Measurements from ENCODE around the gene ZMYND19. TPM values are rescaled to one million over a fixed set of nuclear protein-coding genes. Genes with fewer than 3 reads are reported as not detected.

ZMYND19 gene
- total RNA-seq, 1 experiment from 2014 or later = 77.9 TPM

DNA sequence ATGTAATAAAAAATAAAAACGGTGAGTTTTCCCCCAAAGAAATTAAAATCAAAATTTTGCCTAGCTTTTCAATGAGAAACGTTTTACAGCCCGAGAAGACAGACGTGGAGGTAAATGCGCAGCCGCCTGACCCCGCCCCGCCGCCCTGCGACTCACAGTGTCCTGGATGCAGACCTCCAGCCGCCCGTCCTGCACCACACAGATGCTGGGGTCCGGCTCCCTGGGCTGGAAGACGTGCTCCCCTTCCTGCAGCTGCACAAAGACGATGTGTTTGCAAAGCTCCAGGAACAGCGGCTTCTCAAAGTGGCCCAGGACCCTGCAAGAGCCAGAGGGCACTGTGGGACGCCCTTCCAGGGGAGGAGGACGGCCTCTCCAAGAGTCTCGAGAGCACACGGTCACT is 47.8 kb downstream of the ZMYND19 start (continued):
- TF ChIP-seq, protein P1, sequence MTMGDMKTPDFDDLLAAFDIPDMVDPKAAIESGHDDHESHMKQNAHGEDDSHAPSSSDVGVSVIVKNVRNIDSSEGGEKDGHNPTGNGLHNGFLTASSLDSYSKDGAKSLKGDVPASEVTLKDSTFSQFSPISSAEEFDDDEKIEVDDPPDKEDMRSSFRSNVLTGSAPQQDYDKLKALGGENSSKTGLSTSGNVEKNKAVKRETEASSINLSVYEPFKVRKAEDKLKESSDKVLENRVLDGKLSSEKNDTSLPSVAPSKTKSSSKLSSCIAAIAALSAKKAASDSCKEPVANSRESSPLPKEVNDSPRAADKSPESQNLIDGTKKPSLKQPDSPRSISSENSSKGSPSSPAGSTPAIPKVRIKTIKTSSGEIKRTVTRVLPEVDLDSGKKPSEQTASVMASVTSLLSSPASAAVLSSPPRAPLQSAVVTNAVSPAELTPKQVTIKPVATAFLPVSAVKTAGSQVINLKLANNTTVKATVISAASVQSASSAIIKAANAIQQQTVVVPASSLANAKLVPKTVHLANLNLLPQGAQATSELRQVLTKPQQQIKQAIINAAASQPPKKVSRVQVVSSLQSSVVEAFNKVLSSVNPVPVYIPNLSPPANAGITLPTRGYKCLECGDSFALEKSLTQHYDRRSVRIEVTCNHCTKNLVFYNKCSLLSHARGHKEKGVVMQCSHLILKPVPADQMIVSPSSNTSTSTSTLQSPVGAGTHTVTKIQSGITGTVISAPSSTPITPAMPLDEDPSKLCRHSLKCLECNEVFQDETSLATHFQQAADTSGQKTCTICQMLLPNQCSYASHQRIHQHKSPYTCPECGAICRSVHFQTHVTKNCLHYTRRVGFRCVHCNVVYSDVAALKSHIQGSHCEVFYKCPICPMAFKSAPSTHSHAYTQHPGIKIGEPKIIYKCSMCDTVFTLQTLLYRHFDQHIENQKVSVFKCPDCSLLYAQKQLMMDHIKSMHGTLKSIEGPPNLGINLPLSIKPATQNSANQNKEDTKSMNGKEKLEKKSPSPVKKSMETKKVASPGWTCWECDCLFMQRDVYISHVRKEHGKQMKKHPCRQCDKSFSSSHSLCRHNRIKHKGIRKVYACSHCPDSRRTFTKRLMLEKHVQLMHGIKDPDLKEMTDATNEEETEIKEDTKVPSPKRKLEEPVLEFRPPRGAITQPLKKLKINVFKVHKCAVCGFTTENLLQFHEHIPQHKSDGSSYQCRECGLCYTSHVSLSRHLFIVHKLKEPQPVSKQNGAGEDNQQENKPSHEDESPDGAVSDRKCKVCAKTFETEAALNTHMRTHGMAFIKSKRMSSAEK (CRISPR knock-in tag; IDR thresholded peaks at IDR 0.05; ENCODE audit: borderline replicate concordance) = no peak
- TF ChIP-seq CREM (CRISPR knock-in tag; IDR thresholded peaks at IDR 0.05) = no peak
- no peak for TF ChIP-seq TEAD1 (CRISPR knock-in tag; IDR thresholded peaks at IDR 0.05)
- no peak for TF ChIP-seq MYBL2 (CRISPR knock-in tag; IDR thresholded peaks at IDR 0.05)
- TF ChIP-seq GABPB1 (CRISPR knock-in tag; IDR thresholded peaks at IDR 0.05) = no peak
- TF ChIP-seq CBFB (CRISPR knock-in tag; IDR thresholded peaks at IDR 0.05; ENCODE audit: low read depth) = no peak

DNA sequence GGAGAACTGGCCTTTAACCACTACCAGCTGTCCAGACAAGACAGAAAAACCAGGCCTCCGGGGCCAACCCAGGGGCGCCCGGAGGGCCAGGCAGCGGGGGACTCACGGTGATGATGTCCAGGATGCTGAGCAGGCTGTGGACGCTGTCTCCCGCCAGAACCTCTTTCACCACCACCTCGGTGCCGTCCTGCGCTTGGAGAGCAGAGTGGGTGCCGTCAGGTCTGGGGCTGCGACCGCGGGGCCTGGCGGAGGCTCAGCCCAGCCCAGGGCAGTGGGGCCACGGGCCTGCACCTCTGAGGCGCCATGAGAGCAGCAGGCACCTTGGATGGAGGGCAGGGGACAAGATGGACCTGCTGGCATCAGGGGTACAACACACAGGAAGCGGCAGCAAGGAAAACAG is 49.8 kb downstream of the ZMYND19 start:
- no peak for TF ChIP-seq ZNF232 (CRISPR knock-in tag; IDR thresholded peaks at IDR 0.05)
- TF ChIP-seq, protein P2, sequence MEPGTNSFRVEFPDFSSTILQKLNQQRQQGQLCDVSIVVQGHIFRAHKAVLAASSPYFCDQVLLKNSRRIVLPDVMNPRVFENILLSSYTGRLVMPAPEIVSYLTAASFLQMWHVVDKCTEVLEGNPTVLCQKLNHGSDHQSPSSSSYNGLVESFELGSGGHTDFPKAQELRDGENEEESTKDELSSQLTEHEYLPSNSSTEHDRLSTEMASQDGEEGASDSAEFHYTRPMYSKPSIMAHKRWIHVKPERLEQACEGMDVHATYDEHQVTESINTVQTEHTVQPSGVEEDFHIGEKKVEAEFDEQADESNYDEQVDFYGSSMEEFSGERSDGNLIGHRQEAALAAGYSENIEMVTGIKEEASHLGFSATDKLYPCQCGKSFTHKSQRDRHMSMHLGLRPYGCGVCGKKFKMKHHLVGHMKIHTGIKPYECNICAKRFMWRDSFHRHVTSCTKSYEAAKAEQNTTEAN (CRISPR knock-in tag; IDR thresholded peaks at IDR 0.05) = no peak
- TF ChIP-seq SMAD4 (CRISPR knock-in tag; IDR thresholded peaks at IDR 0.05) = no peak
- no peak for TF ChIP-seq NFYB (CRISPR knock-in tag; conservative IDR thresholded peaks at IDR 0.05; ENCODE audit: low read depth)
- TF ChIP-seq, protein P3, sequence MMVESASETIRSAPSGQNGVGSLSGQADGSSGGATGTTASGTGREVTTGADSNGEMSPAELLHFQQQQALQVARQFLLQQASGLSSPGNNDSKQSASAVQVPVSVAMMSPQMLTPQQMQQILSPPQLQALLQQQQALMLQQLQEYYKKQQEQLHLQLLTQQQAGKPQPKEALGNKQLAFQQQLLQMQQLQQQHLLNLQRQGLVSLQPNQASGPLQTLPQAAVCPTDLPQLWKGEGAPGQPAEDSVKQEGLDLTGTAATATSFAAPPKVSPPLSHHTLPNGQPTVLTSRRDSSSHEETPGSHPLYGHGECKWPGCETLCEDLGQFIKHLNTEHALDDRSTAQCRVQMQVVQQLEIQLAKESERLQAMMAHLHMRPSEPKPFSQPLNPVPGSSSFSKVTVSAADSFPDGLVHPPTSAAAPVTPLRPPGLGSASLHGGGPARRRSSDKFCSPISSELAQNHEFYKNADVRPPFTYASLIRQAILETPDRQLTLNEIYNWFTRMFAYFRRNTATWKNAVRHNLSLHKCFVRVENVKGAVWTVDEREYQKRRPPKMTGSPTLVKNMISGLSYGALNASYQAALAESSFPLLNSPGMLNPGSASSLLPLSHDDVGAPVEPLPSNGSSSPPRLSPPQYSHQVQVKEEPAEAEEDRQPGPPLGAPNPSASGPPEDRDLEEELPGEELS (CRISPR knock-in tag; IDR thresholded peaks at IDR 0.05) = no peak
- TF ChIP-seq, protein P4, sequence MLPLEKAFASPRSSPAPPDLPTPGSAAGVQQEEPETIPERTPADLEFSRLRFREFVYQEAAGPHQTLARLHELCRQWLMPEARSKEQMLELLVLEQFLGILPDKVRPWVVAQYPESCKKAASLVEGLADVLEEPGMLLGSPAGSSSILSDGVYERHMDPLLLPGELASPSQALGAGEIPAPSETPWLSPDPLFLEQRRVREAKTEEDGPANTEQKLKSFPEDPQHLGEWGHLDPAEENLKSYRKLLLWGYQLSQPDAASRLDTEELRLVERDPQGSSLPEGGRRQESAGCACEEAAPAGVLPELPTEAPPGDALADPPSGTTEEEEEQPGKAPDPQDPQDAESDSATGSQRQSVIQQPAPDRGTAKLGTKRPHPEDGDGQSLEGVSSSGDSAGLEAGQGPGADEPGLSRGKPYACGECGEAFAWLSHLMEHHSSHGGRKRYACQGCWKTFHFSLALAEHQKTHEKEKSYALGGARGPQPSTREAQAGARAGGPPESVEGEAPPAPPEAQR (CRISPR knock-in tag; IDR thresholded peaks at IDR 0.05) = no peak
- no peak for TF ChIP-seq TCF7 (CRISPR knock-in tag; IDR thresholded peaks at IDR 0.05; ENCODE audit: low read depth)
- TF ChIP-seq, protein P5, sequence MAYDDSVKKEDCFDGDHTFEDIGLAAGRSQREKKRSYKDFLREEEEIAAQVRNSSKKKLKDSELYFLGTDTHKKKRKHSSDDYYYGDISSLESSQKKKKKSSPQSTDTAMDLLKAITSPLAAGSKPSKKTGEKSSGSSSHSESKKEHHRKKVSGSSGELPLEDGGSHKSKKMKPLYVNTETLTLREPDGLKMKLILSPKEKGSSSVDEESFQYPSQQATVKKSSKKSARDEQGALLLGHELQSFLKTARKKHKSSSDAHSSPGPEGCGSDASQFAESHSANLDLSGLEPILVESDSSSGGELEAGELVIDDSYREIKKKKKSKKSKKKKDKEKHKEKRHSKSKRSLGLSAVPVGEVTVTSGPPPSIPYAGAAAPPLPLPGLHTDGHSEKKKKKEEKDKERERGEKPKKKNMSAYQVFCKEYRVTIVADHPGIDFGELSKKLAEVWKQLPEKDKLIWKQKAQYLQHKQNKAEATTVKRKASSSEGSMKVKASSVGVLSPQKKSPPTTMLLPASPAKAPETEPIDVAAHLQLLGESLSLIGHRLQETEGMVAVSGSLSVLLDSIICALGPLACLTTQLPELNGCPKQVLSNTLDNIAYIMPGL (CRISPR knock-in tag; IDR thresholded peaks at IDR 0.05) = no peak
- no peak for TF ChIP-seq NR3C1 (CRISPR knock-in tag; conservative IDR thresholded peaks at IDR 0.05; ENCODE audit: low read depth)
- TF ChIP-seq GTF2I (CRISPR knock-in tag; conservative IDR thresholded peaks at IDR 0.05) = no peak
- no peak for TF ChIP-seq FOXJ3 (CRISPR knock-in tag; IDR thresholded peaks at IDR 0.05; ENCODE audit: borderline replicate concordance)
- TF ChIP-seq FOXP1 (CRISPR knock-in tag; IDR thresholded peaks at IDR 0.05; ENCODE audit: borderline replicate concordance) = no peak
- TF ChIP-seq EMX1 (CRISPR knock-in tag; IDR thresholded peaks at IDR 0.05) = no peak
- ATAC-seq (no peak), DNase-seq (ENCODE audit: low spot score) (no peak)
- POLR2A ChIA-PET = no interaction called here
- Mint-ChIP-seq H3K36me3 (no peaks in the 10 kb centered on the region), H3K27ac (no peak overlapping the region), H3K27me3 (ENCODE audit: low read depth) (no peaks in the 10 kb centered on the region), H3K4me3 (no peak overlapping the region), H3K4me1 (no peaks in the 10 kb centered on the region), H3K9me3 (no peaks in the 10 kb centered on the region)
- CTCF ChIA-PET = no interaction called here
